ENCODE measurements around the gene EFNA5.

EFNA5 gene

DNA sequence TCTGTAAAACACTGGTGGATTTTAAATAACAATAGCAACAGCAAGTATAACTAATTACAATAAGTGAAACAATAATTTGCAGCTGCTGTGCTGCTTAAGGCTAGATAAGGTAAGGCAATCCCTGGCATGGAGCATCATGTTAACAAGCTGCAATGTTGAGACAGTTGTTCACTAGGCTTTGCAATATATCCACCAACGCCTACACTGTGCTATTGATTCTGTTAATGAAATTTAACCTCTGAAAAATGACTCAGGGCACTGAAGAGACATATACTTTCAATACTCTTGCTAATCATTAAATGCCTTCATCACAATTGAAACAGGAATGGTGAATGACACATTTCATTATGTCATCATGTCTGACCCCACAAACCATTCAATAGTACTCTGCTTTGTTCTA, 255.0 kb downstream of the EFNA5 start:
- H3K27me3 ChIP-seq (replicated peaks; ENCODE audit: control insufficient read depth, insufficient read depth, low read length), result no peaks in the 10 kb centered on the region

DNA sequence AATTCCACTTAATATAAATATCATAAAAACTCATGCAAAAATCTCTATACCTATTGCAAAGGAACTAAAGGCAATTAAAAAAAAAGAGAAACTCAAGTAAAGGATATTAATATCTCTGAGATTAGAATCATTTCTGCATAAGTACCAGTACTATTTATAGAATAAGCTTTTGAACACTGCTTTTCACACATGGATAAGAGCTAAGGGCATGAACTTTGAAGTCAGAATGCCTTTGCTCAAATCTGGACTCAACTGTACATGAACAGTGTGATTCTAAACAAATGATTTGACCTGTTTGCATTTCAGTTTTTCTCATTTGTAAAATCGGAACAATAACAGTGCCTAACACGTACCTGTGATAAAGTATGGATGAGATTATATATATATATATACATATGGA, 255.9 kb downstream of the EFNA5 start:
- Histone ChIP-seq H3K36me3 (ENCODE audit: control insufficient read depth, insufficient read depth, low read length) (no peaks in the 10 kb centered on the region), H3K27me3 (replicated peaks; ENCODE audit: control insufficient read depth, insufficient read depth, low read length) (no peaks in the 10 kb centered on the region), H3K4me3 (replicated peaks; ENCODE audit: low read depth, low read length) (no peak overlapping the region)
- TF ChIP-seq, protein P1, sequence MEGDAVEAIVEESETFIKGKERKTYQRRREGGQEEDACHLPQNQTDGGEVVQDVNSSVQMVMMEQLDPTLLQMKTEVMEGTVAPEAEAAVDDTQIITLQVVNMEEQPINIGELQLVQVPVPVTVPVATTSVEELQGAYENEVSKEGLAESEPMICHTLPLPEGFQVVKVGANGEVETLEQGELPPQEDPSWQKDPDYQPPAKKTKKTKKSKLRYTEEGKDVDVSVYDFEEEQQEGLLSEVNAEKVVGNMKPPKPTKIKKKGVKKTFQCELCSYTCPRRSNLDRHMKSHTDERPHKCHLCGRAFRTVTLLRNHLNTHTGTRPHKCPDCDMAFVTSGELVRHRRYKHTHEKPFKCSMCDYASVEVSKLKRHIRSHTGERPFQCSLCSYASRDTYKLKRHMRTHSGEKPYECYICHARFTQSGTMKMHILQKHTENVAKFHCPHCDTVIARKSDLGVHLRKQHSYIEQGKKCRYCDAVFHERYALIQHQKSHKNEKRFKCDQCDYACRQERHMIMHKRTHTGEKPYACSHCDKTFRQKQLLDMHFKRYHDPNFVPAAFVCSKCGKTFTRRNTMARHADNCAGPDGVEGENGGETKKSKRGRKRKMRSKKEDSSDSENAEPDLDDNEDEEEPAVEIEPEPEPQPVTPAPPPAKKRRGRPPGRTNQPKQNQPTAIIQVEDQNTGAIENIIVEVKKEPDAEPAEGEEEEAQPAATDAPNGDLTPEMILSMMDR (IDR thresholded peaks at IDR 0.05; ENCODE audit: insufficient read depth, low read length, poor library complexity, severe bottlenecking), result no peak
- no peak for DNase-seq (ENCODE audit: extremely low read depth, insufficient read length)

More for the DNA sequence above, 255.0 kb downstream of the EFNA5 start:
- DNase-seq (ENCODE audit: extremely low read depth, insufficient read length), result no peak
- TF ChIP-seq, protein P1 (IDR thresholded peaks at IDR 0.05; ENCODE audit: insufficient read depth, low read length, poor library complexity, severe bottlenecking), result no peak
- no peaks in the 10 kb centered on the region for H3K36me3 ChIP-seq (ENCODE audit: control insufficient read depth, insufficient read depth, low read length)
- H3K4me3 ChIP-seq (replicated peaks; ENCODE audit: low read depth, low read length), result no peak overlapping the region

DNA sequence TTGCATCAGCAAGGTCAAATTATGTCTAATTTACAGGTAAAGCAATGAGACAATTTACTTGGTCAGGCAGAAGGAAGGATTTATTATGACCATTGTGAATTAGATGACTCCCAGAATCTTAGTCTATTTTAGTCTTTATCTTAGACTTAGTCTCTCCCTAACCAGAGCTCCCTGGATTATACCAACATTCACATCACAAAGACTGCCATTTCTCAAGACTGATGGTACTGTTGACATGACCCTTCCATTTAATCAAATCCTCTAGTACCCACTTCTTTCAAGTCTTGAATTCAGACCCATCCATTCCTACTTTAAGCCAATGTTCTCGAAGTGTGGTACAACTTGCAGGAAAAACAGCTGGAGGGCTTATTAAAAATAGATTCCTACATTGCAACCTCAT, 257.0 kb downstream of the EFNA5 start:
- TF ChIP-seq, protein P1 (IDR thresholded peaks at IDR 0.05; ENCODE audit: insufficient read depth, low read length, poor library complexity, severe bottlenecking), result no peak
- no peaks in the 10 kb centered on the region for H3K27me3 ChIP-seq (replicated peaks; ENCODE audit: control insufficient read depth, insufficient read depth, low read length)
- H3K36me3 ChIP-seq (ENCODE audit: control insufficient read depth, insufficient read depth, low read length), result no peaks in the 10 kb centered on the region
- DNase-seq (ENCODE audit: extremely low read depth, insufficient read length), result no peak
- H3K4me3 ChIP-seq (replicated peaks; ENCODE audit: low read depth, low read length), result no peak overlapping the region

DNA sequence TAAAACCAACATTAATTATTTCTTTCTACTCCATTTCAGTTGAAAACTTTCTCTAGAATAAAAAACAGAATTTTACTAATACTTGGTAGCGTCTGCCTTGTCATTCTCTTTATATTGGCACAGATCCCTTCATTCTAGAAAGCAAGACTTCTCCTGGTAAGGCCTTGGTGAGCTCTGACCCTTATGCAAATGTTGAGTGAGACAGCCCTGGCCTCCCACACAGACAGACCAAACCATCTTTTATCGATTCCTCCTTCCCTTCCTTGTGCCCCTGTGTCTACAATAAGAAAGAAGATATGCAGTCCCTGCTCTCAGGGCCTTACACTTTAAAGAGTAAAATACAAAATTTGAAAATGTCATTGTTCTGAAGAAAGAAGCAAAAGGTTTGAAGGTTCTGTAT, 262.2 kb downstream of the EFNA5 start:
- TF ChIP-seq, protein P1 (IDR thresholded peaks at IDR 0.05; ENCODE audit: insufficient read depth, low read length, poor library complexity, severe bottlenecking), result no peak
- H3K36me3 ChIP-seq (ENCODE audit: control insufficient read depth, insufficient read depth, low read length), result no peaks in the 10 kb centered on the region
- no peaks in the 10 kb centered on the region for H3K27me3 ChIP-seq (replicated peaks; ENCODE audit: control insufficient read depth, insufficient read depth, low read length)
- H3K4me3 ChIP-seq (replicated peaks; ENCODE audit: low read depth, low read length), result no peak overlapping the region
- no peak for DNase-seq (ENCODE audit: extremely low read depth, insufficient read length)

DNA sequence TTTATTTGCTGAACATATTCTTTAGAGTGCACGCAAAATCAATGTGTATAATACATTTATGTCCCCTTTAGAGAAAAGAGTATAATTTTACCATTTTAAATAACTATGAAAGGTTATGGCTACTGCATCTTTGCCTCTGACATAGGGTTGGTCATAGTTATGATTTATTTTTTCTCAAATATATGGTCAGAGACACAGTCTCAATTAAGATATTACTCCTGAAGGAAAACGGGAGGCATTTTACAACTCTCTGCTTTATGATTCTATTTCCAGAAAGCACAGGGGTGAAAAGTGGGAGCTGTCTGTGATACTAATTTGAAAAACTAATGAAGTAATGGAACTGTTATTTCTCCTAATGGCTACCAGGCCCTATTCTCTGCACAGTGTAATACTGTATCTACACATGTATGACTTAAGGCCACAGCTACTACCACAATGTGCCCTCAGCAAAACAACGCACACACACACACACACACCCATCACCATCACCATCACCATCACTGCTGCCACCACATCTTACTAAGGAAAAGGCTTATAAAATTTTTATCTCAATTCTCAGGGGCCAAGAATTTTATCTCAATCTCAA, 262.9 kb downstream of the EFNA5 start:
- TF ChIP-seq, protein P1 (IDR thresholded peaks at IDR 0.05; ENCODE audit: insufficient read depth, low read length, poor library complexity, severe bottlenecking), result no peak
- H3K27me3 ChIP-seq (replicated peaks; ENCODE audit: control insufficient read depth, insufficient read depth, low read length), result no peaks in the 10 kb centered on the region
- DNase-seq (ENCODE audit: extremely low read depth, insufficient read length), result no peak
- no peak overlapping the region for H3K4me3 ChIP-seq (replicated peaks; ENCODE audit: low read depth, low read length)
- no peaks in the 10 kb centered on the region for H3K36me3 ChIP-seq (ENCODE audit: control insufficient read depth, insufficient read depth, low read length)

Data from GM06990 (cell line).